GM19043 (cell line): ENCODE data around the gene WLS.

ENCODE experiments used
- ATAC-seq: cut with Tn5 transposase; IDR thresholded peaks from one replicate; pipeline ENCODE4 v1.9.1; 2021; ENCODE audit warnings: low read depth; ENCODE audit not compliant: unreplicated experiment

The WLS gene

DNA sequence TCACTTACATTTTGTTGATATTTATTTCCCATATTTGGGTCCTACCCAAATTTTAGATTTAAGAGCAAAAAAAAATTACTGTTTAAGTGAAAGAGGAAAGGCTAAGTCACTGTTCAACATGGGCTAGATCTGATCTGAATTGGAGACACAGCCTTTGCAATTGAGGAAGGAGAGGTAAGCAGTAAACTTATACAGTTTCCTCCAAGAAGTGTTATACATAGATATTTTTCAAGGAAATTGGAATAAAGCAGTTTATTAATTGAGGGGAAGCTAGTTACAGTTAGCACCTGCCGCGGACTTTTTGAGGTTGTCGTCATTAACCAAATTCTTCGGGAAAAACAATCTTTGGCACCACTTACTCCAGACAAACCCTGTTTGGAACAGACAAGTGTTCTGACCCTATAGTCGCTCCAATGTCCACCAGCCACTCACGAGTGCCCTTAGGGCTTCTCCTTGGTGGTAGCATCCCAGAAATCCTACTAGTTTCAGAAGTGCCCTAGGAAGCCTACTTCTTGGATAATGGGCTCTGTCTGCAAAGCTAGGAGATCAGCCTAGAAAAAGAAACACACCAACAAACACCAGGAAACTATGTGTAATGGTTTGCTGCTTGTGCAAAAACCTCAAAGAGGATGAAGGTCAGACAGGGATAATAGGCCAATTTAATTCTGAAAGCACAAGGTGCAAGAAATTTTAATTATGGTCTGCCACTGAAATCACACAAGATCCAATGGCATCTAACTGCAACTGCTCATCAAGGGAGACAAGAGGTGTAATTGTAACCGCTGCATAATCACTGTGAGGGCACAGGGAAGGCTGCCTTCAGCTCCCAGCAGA is 2.5 kb downstream of the WLS start:
- no peak for ATAC-seq

DNA sequence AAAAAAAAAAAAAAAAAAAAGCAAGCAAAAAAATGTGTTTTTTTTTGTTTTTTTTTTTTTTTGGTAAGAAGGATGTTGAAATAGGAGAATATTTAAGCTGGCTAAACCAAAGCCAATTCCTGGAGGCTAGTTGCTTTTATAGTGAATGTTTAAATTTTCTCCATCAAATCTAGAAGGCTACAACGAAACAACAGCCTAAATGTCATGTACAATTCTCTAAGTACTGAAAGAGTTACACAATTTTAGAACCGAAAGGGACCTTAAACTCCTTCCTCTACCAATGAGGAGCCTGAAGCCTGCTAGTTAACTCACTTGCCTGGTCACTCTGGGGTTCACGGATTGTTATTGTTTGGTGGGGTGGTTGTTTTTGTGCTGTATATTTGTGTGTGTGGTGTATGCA is 3.5 kb downstream of the WLS start:
- no peak for ATAC-seq

DNA sequence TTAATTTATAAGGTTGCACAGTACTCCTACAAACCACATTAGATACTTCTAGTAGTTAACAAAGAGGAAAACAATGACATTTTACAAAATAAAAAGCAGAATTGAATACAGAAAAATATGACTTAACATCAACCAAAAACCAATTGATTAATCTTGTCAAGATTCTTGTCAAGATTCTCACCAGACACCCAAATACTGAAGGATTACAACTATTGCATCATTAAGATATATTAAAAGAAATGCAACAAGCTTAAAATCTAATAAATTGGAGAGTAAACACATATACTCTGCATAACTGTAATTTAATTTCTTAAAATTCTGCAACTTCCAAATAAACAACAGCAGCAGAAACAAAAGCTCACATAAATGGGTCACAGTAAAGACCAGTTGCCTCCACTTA is 4.7 kb downstream of the WLS start:
- no peak for ATAC-seq

DNA sequence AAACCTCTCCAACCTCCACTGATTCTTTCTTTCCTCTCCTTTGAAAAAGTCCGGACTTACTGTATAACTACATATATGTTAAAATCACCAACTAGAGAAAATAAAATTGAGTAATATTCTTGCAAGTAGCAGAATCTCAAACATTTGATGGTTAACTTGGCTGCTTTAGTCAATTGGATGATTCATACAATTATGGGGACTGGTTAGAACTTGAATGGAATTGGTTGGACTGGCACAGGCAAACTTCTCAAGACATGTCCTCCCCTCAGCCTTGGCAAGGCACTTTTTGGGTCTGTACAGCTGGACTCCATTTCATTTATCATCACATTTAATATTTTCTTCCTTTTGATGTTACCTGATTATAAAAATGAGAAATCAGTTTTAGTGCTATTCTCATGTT is 6.5 kb downstream of the WLS start:
- no peak for ATAC-seq

DNA sequence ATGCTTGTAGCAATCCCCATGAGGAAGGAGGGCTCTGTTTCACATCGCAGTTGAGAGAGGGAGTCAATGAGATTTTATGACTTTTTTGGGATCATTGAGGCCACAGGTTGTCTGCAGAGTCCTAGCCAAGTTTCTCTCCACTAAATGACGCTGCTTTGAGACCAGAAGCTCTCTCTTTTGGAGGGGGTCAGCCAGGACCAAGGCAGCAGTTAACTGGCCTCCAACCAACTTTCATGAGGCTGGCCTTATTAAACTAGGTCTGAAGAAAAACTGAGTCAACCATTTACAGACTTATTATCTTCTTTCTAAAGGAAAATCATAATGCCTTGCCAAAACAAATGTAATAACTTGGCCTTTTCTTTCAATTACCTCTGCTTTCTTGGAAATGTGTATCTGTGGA is 8.6 kb downstream of the WLS start:
- ATAC-seq: no peak

GRCh38 chr1:68221980-68222373 is 10.3 kb downstream of the WLS start:
- no peak for ATAC-seq

DNA sequence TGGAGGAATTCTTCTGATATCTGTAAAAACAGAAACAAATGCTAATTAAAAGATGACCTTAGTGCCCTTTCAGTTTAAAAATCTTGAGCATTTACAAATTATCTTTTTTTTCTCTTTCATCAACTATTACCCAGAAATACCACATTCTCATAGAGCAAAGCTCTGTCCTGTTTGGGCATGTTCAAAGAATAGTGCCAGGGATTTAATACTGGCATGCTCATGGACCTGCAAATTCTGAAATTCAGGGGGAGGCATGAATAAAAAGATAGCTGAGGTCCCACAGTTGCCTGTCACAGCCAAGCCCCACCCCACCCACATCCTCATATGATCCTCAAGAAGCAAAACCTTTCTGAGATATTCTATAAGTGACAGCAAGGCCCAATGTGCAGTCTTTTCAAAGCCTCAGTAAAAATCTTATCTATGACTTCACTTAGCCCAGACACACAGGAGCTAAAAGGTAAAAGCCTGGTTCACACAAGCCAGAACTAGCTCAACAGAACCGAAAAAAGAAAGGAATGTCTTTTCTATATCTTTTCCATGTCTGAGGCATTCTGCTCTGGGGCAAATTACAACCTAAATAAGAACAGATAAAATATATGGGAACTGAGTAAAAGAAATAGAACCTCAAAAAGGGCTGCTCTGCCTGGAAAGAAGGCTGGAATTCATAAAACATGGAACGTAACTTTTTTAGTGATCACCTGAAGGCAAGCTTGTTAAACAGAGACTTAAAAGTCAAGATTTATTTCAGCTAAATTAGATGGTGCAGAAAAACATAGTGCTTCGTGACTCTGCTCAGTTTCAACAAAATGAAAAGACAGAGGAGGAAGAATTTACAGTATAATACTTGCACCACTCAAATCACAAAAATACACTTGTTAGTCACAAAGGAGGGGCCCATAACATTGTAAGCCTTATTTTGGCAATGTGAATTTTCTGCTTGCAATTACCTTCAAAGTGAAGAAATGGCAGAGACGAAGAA is 11.0 kb downstream of the WLS start:
- ATAC-seq: no peak

- no peak for ATAC-seq
These were observed 11.9 kb downstream of the WLS start for GRCh38 chr1:68220420-68220819.

DNA sequence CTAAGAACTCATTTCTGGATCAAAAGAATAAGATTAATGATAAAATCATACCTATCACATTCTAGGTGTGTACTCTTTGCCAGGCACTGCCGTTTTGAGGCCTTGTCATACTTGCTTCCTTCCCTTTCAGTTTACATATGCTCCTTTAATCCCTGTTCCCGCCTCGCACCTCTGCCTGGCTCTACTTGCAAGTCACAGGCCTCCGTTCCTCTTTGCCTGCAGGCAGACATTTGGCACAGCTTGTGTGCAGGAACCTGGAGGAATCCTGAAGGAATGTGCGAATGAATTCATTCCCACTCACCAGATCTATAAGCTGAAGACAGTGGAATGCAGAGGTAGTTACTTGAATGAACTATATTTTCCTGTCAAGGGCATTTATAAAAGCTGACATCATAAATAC is 13.8 kb downstream of the WLS start:
- ATAC-seq: no peak

- ATAC-seq: no peak
These were observed 14.7 kb downstream of the WLS start for GRCh38 chr1:68217618-68218017.

- no peak for ATAC-seq
These were observed 15.2 kb downstream of the WLS start for GRCh38 chr1:68217060-68217554.

DNA sequence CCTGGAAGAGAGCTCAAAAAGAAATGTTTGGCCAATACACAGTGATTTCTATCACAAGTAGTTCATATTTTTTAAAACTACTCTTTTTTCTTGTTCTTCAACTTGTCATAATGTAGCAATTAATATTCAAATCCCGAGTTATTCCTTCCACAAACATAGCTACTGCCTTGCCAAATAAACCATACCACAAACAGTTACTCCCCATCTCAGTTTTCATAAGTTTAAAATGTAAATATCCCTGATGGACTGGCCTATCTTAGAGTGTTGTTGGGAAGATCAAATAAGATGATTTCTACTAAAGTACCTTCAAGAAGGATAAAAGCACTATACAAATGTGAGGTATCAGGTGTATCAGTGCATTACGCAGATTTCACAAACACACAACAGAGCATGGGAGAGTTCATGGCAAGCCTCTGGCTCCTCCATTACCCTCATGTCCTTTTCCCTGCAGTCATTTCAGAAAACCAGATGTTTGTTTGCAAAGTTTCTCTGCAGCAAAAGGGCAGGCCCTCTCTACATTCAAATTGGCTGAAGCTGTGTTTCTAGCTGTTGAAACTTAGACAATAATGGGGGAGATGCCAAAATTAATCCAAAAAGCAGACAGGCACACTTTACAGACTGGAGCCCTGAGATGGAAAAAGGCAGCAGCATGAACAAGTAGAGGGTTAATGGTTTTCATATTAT is 16.1 kb downstream of the WLS start:
- ATAC-seq: no peak

GRCh38 chr1:68213843-68214242 is 18.5 kb downstream of the WLS start:
- ATAC-seq: no peak

GRCh38 chr1:68211761-68212380 is 20.5 kb downstream of the WLS start:
- ATAC-seq: no peak

DNA sequence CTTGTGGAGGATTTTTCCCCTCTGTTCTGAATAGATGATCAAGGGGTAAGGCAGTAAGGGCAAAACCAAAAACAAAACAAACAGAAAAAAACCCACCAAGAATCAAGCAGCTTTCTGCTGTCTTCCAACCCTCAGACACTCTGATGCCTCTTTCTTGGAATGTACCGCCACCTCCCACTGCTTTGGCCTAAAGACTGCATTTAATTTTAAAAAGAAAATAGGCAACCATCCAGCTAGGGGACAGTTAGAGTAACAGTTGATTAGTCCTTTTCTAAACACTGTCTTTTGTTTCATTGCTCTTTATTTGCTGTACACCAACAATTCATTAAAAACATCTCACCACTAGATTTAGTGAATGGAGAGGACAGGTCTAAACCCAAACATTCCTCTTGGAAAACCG is 21.5 kb downstream of the WLS start:
- ATAC-seq: no peak

GRCh38 chr1:68210027-68210426 is 22.3 kb downstream of the WLS start:
- no peak for ATAC-seq

- no peak for ATAC-seq
These were observed 25.3 kb downstream of the WLS start for GRCh38 chr1:68206848-68207689.

DNA sequence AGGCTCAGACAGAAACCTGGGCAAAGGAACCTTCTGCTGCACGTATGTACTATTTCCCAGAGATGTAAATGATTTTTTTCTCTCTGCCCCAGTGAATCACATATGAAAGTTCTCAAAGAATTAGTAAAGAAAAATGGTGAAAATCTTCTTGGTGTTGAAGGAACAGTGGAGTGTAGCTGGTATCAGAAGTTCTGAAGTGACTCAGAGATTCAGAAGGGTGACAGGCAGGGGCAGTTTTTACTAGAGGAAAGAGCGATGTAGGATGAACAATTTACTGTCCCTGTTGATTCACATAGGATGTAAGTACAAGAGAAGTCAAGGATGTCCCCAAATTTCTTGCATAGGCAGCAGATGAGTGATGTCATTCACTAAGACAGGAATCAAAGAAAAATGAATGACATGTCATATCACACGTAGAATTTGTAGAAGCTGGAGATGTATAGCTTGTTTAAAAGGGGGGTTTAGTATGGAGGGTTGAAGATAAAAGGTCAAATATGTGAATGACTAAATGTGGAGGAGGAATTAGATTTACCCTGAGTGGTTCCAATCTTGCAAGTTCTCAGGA is 26.4 kb downstream of the WLS start:
- ATAC-seq: no peak

- ATAC-seq: no peak
These were observed 27.2 kb downstream of the WLS start for GRCh38 chr1:68204977-68205630.
